ENCODE results near the gene TEX14.

DNA sequence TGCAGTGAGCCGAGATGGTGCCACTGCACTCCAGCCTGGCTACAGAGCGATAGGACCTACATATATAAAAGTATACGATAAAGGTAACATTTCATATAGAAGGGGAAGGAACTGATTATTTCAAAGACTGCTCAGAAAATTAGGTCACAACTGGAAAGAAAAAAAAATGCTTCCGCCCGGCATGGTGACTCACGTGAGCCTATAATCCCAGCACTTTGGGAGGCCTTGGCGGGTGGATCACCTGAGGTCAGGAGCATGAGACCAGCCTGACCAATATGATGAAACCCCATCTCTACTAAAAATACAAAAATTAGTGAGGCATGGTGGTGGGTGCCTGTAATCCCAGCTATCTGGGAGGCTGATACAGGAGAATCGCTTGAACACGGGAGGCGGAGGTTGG is 7.8 kb downstream of the TEX14 start:
- no peak for TF ChIP-seq POLR2AphosphoS5 (IDR thresholded peaks at IDR 0.05)
- TF ChIP-seq, protein P1, sequence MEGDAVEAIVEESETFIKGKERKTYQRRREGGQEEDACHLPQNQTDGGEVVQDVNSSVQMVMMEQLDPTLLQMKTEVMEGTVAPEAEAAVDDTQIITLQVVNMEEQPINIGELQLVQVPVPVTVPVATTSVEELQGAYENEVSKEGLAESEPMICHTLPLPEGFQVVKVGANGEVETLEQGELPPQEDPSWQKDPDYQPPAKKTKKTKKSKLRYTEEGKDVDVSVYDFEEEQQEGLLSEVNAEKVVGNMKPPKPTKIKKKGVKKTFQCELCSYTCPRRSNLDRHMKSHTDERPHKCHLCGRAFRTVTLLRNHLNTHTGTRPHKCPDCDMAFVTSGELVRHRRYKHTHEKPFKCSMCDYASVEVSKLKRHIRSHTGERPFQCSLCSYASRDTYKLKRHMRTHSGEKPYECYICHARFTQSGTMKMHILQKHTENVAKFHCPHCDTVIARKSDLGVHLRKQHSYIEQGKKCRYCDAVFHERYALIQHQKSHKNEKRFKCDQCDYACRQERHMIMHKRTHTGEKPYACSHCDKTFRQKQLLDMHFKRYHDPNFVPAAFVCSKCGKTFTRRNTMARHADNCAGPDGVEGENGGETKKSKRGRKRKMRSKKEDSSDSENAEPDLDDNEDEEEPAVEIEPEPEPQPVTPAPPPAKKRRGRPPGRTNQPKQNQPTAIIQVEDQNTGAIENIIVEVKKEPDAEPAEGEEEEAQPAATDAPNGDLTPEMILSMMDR (IDR thresholded peaks at IDR 0.05): no peak
